HG03565 (cell line): ENCODE measurements around the gene CNTNAP2.
"Not testable (repeated sequence)": the region's sequence is repeated elsewhere in the genome, so short reads cannot be mapped to it uniquely, and the experiment has no call there.

ENCODE experiments used
- ATAC-seq: cut with Tn5 transposase; IDR thresholded peaks from one replicate; pipeline ENCODE4 v1.9.1; 2021; ENCODE audit warnings: mild to moderate bottlenecking, moderate library complexity; ENCODE audit not compliant: unreplicated experiment

CNTNAP2 gene

GRCh38 chr7:146146831-146147486 lies 30.4 kb downstream of the CNTNAP2 start:
- ATAC-seq, result no peak

GRCh38 chr7:146150153-146150552 lies 33.6 kb downstream of the CNTNAP2 start:
- no peak for ATAC-seq

- ATAC-seq, result no peak
These were observed 55.5 kb downstream of the CNTNAP2 start for GRCh38 chr7:146172112-146172511.

- no peak for ATAC-seq
These were observed 59.1 kb downstream of the CNTNAP2 start for GRCh38 chr7:146175716-146176115.

GRCh38 chr7:146176860-146177259 lies 60.3 kb downstream of the CNTNAP2 start:
- no peak for ATAC-seq

- ATAC-seq, result no peak
These were observed 60.7 kb downstream of the CNTNAP2 start for GRCh38 chr7:146177301-146177700.

GRCh38 chr7:146185844-146186243 lies 69.2 kb downstream of the CNTNAP2 start:
- ATAC-seq, result no peak

- not testable (repeated sequence) for ATAC-seq
These were observed 74.8 kb downstream of the CNTNAP2 start for GRCh38 chr7:146191428-146191827.

GRCh38 chr7:146201945-146202344 lies 85.3 kb downstream of the CNTNAP2 start:
- no peak for ATAC-seq

- ATAC-seq, result no peak
These were observed 89.7 kb downstream of the CNTNAP2 start for GRCh38 chr7:146206270-146206669.

GRCh38 chr7:146208492-146208891 lies 91.9 kb downstream of the CNTNAP2 start:
- no peak for ATAC-seq

GRCh38 chr7:146214842-146215241 lies 98.2 kb downstream of the CNTNAP2 start:
- no peak for ATAC-seq

GRCh38 chr7:146216396-146217041 lies 99.9 kb downstream of the CNTNAP2 start:
- ATAC-seq, result no peak

- ATAC-seq, result no peak
These were observed 107.2 kb downstream of the CNTNAP2 start for GRCh38 chr7:146223851-146224250.

- no peak for ATAC-seq
These were observed 116.0 kb downstream of the CNTNAP2 start for GRCh38 chr7:146232604-146233003.

- ATAC-seq, result no peak
These were observed 118.6 kb downstream of the CNTNAP2 start for GRCh38 chr7:146235195-146235594.

- ATAC-seq, result no peak
These were observed 126.1 kb downstream of the CNTNAP2 start for GRCh38 chr7:146242661-146243060.

- not testable (repeated sequence) for ATAC-seq
These were observed 131.4 kb downstream of the CNTNAP2 start for GRCh38 chr7:146247991-146248390.

- ATAC-seq, result not testable (repeated sequence)
These were observed 132.1 kb downstream of the CNTNAP2 start for GRCh38 chr7:146248744-146249143.

GRCh38 chr7:146249272-146249671 lies 132.7 kb downstream of the CNTNAP2 start:
- ATAC-seq, result no peak

GRCh38 chr7:146255609-146256008 lies 139.0 kb downstream of the CNTNAP2 start:
- no peak for ATAC-seq

- no peak for ATAC-seq
These were observed 145.9 kb downstream of the CNTNAP2 start for GRCh38 chr7:146262527-146262926.

GRCh38 chr7:146276888-146277287 lies 160.3 kb downstream of the CNTNAP2 start:
- ATAC-seq, result no peak
